ENCODE measurements around the gene CDCA3. TPM values are rescaled to one million over a fixed set of nuclear protein-coding genes. Genes with fewer than 3 reads are reported as not detected.

The CDCA3 gene
- total RNA-seq, 1 donor from 2014 or later: 1.1 TPM

GRCh38 chr12:6833189-6833890, 17.7 kb downstream of the CDCA3 start:
- no peak for DNase-seq
- no peaks in the 10 kb centered on the region for H3K4me1 ChIP-seq
- intact Hi-C loops (cut with DNase I): no loop called here
- H3K27me3 ChIP-seq: no peaks in the 10 kb centered on the region
- no peaks in the 10 kb centered on the region for H3K9me3 ChIP-seq
- H3K4me3 ChIP-seq: no peak overlapping the region
- no peaks in the 10 kb centered on the region for H3K36me3 ChIP-seq
- H3K27ac ChIP-seq: no peak overlapping the region
- no peak for ATAC-seq
- TF ChIP-seq CTCF (IDR thresholded peaks at IDR 0.05): no peak

GRCh38 chr12:6832125-6832524, 19.0 kb downstream of the CDCA3 start:
- Histone ChIP-seq H3K27me3 (no peaks in the 10 kb centered on the region), H3K4me3 (no peak overlapping the region), H3K4me1 (peaks cover 5% of the 10 kb centered on the region), H3K36me3 (no peaks in the 10 kb centered on the region), H3K9me3 (no peaks in the 10 kb centered on the region), H3K27ac (no peak overlapping the region)
- ATAC-seq (no peak), DNase-seq (no peak)
- intact Hi-C loops (cut with DNase I): no loop called here
- no peak for TF ChIP-seq CTCF (IDR thresholded peaks at IDR 0.05)

- intact Hi-C loops (cut with DNase I): no loop called here
- H3K36me3 ChIP-seq: no peaks in the 10 kb centered on the region
- H3K27ac ChIP-seq: no peak overlapping the region
- DNase-seq: no peak
- ATAC-seq: no peak
- H3K27me3 ChIP-seq: no peaks in the 10 kb centered on the region
- peaks cover 5% of the 10 kb centered on the region for H3K4me1 ChIP-seq
- no peaks in the 10 kb centered on the region for H3K9me3 ChIP-seq
- H3K4me3 ChIP-seq: no peak overlapping the region
- no peak for TF ChIP-seq CTCF (IDR thresholded peaks at IDR 0.05)
Observed at GRCh38 chr12:6831450-6831995, 19.6 kb downstream of the CDCA3 start.

- TF ChIP-seq CTCF (IDR thresholded peaks at IDR 0.05): no peak
- H3K27ac ChIP-seq: no peak overlapping the region
- H3K9me3 ChIP-seq: no peaks in the 10 kb centered on the region
- no peak for ATAC-seq
- H3K4me3 ChIP-seq: no peak overlapping the region
- intact Hi-C loops (cut with DNase I): no loop called here
- H3K27me3 ChIP-seq: no peaks in the 10 kb centered on the region
- no peak for DNase-seq
- no peaks in the 10 kb centered on the region for H3K36me3 ChIP-seq
- peaks cover 5% of the 10 kb centered on the region for H3K4me1 ChIP-seq
Observed at GRCh38 chr12:6830999-6831398, 20.1 kb downstream of the CDCA3 start.

- peaks cover 5% of the 10 kb centered on the region for H3K4me1 ChIP-seq
- no peak overlapping the region for H3K4me3 ChIP-seq
- intact Hi-C loops (cut with DNase I): no loop called here
- no peak overlapping the region for H3K27ac ChIP-seq
- DNase-seq: no peak
- no peaks in the 10 kb centered on the region for H3K27me3 ChIP-seq
- H3K36me3 ChIP-seq: no peaks in the 10 kb centered on the region
- no peaks in the 10 kb centered on the region for H3K9me3 ChIP-seq
- TF ChIP-seq CTCF (IDR thresholded peaks at IDR 0.05): no peak
- ATAC-seq: no peak
Observed at GRCh38 chr12:6830286-6830890, 20.7 kb downstream of the CDCA3 start.

Data from upper lobe of right lung (tissue), 1 donor.